CD14-positive monocyte (primary cell): ENCODE measurements around the gene SMARCB1. TPM values are rescaled to one million over a fixed set of nuclear protein-coding genes. Genes with fewer than 3 reads are reported as not detected.

Experiments
- DNase-seq, 3 donors: peaks; one replicate each; pipeline ENCODE4 v3.0.0-alpha.2; 2011 to 2022
- H2AFZ ChIP-seq: 2 replicates; pipeline ENCODE4 v1.6.0; 2012; ENCODE audit warnings: mild to moderate bottlenecking, low read depth, low read length, inconsistent platforms; ENCODE audit not compliant: insufficient read depth, poor library complexity, severe bottlenecking
- H3K27ac ChIP-seq, 2 donors: 1 replicate in 1 of 2; 2 replicates in 1 of 2; pipeline ENCODE4 v1.5.1; 2012 to 2013; ENCODE audit warnings: low read length in 2 of 2, control low read depth in 1 of 2, inconsistent platforms in 1 of 2, low read depth in 1 of 2, mild to moderate bottlenecking in 1 of 2
- H3K27me3 ChIP-seq, 2 donors: one replicate each; pipeline versions ENCODE4 v1.6.0 to v1.6.1; 2011 to 2013; ENCODE audit warnings: low read length in 2 of 2; ENCODE audit not compliant: control insufficient read depth in 2 of 2, insufficient read depth in 2 of 2
- H3K36me3 ChIP-seq, 2 donors: replicated peaks in 1 of 2; 1 replicate in 1 of 2; 2 replicates in 1 of 2; pipeline versions ENCODE4 v1.5.1 to v1.6.1; 2012 to 2013; ENCODE audit warnings: low read length in 2 of 2, control low read depth in 1 of 2, inconsistent platforms in 1 of 2, mild to moderate bottlenecking in 1 of 2; ENCODE audit not compliant: insufficient read depth in 2 of 2, control insufficient read depth in 1 of 2
- H3K4me1 ChIP-seq, 2 donors: 1 replicate in 1 of 2; 2 replicates in 1 of 2; pipeline versions ENCODE4 v1.5.1 to v1.6.1; 2012 to 2013; ENCODE audit warnings: low read length in 2 of 2, control low read depth in 1 of 2, inconsistent platforms in 1 of 2, mild to moderate bottlenecking in 1 of 2, moderate library complexity in 1 of 2; ENCODE audit not compliant: insufficient read depth in 2 of 2, control insufficient read depth in 1 of 2
- H3K4me2 ChIP-seq: replicated peaks from 2 replicates; pipeline ENCODE3; 2012; ENCODE audit warnings: low read length, moderate library complexity, mild to moderate bottlenecking; ENCODE audit not compliant: poor library complexity, severe bottlenecking; ENCODE audit errors: extremely low read depth
- H3K4me3 ChIP-seq, 3 experiments: fragments of 200-600 bp in 1 of 3; sonication (generic) in 1 of 3; replicated peaks in 1 of 3; 1 replicate in 2 of 3; 2 replicates in 1 of 3; pipeline ENCODE4 v1.5.1; 2011 to 2013; ENCODE audit warnings: low read length in 3 of 3, mild to moderate bottlenecking in 3 of 3, control low read depth in 2 of 3, low read depth in 2 of 3, inconsistent platforms in 1 of 3, moderate library complexity in 1 of 3
- H3K79me2 ChIP-seq: 2 replicates; pipeline ENCODE4 v1.6.0; 2012; ENCODE audit warnings: mild to moderate bottlenecking, control low read depth, inconsistent platforms, low read length, moderate library complexity; ENCODE audit not compliant: insufficient read depth
- H3K9ac ChIP-seq: 2 replicates; pipeline ENCODE4 v1.6.0; 2017; ENCODE audit warnings: low read length, mild to moderate bottlenecking; ENCODE audit not compliant: insufficient read depth, poor library complexity, severe bottlenecking
- H3K9me3 ChIP-seq, 2 donors: replicated peaks in 1 of 2; 1 replicate in 1 of 2; 2 replicates in 1 of 2; pipeline versions ENCODE4 v1.5.1 to v1.6.1; 2012 to 2013; ENCODE audit warnings: low read length in 2 of 2, control low read depth in 1 of 2; ENCODE audit not compliant: control insufficient read depth in 1 of 2, insufficient read depth in 1 of 2
- H4K20me1 ChIP-seq: 2 replicates; pipeline ENCODE4 v1.6.0; 2012; ENCODE audit warnings: mild to moderate bottlenecking, low read length, control low read depth, moderate library complexity; ENCODE audit not compliant: insufficient read depth
- H3K27ac Mint-ChIP-seq, 7 donors: one replicate each; pipeline ENCODE4 v1.8.0; 2020; ENCODE audit warnings: mild to moderate bottlenecking in 7 of 7, mixed read lengths in 7 of 7, moderate library complexity in 6 of 7, inconsistent platforms in 2 of 7
- H3K27me3 Mint-ChIP-seq, 3 donors: one replicate each; pipeline ENCODE4 v1.8.0; 2021 to 2022; ENCODE audit warnings: low read depth in 3 of 3, mild to moderate bottlenecking in 3 of 3, mixed read lengths in 3 of 3, moderate library complexity in 3 of 3, inconsistent platforms in 1 of 3
- H3K36me3 Mint-ChIP-seq, 2 donors: one replicate each; pipeline ENCODE4 v1.8.0; 2020; ENCODE audit warnings: mixed read lengths in 2 of 2, inconsistent platforms in 1 of 2, mild to moderate bottlenecking in 1 of 2
- H3K4me1 Mint-ChIP-seq: one replicate; pipeline ENCODE4 v1.8.0; 2020; ENCODE audit warnings: mild to moderate bottlenecking, mixed read lengths
- H3K4me3 Mint-ChIP-seq, 2 donors: one replicate each; pipeline ENCODE4 v1.8.0; 2020; ENCODE audit warnings: mild to moderate bottlenecking in 2 of 2, mixed read lengths in 2 of 2, moderate library complexity in 1 of 2
- H3K9me3 Mint-ChIP-seq, 7 donors: one replicate each; pipeline ENCODE4 v1.8.0; 2020 to 2022; ENCODE audit warnings: mixed read lengths in 7 of 7, mild to moderate bottlenecking in 6 of 7, moderate library complexity in 6 of 7, inconsistent platforms in 2 of 7
- CTCF ChIP-seq: fragments of 200-600 bp; IDR thresholded peaks from one replicate; pipeline ENCODE4 v1.8.0; 2022; ENCODE audit warnings: antibody characterized with exemption, mild to moderate bottlenecking
- WGBS: methylation state at CpG from one replicate; pipeline ENCODE4 v1.1.5; 2013; ENCODE audit warnings: missing lambda C conversion rate; ENCODE audit not compliant: insufficient coverage; 5-methylcytosine and 5-hydroxymethylcytosine counted together
- intact Hi-C, 2 donors: fragments of 100-400 bp; cut with micrococcal nuclease; formaldehyde crosslinking; loops; one replicate each; pipeline versions ENCODE4 v1.15.0 to v1.15.1; 2023
- polyA plus RNA-seq, 3 donors: library from polyadenylated mRNA; depleted of rRNA in 1 of 3; unstranded in 2 of 3; stranded (reverse) in 1 of 3; fragments of 300-500 nt in 2 of 3; fragments of >200 nt in 1 of 3; fragmentation: Illumina TruSeq in 2 of 3; gene quantifications; 1 replicate in 2 of 3; 2 replicates in 1 of 3; pipeline ENCODE4 v1.2.3, GENCODE V29; 2012 to 2021

SMARCB1 gene
- polyA plus RNA-seq, 3 donors, result 30.3 to 71.8 (median 31.5) TPM

DNA sequence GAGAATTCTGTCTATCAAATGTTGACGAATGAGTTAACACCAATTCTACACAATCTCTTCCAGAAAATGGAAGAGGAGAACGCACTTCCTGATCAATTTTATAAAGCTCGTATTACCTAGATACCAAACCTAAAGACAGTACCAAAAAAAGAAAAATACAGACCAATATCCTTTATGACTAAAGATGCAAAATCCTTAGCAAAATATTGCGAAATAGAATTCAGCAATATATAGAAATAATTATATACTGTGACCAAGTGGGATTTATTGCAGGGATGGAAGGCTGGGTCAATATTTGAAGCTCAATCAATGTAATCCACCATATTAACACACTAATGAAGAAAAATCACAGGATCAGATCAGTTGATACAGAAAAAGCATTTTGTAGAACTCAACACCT is 25.6 kb downstream of the SMARCB1 start:
- 100% methylated on average over 1 of the region's 4 CpGs for WGBS
- no peaks in the 10 kb centered on the region for H3K4me1 ChIP-seq
- H3K36me3 Mint-ChIP-seq, result peaks cover 51 to 92% of the 10 kb centered on the region in 2 donors
- no peaks in the 10 kb centered on the region for H3K9me3 ChIP-seq
- DNase-seq, result no peak
- no peak overlapping the region for H3K27ac Mint-ChIP-seq
- H3K27ac ChIP-seq, result no peak overlapping the region
- H3K79me2 ChIP-seq, result no peaks in the 10 kb centered on the region
- no peak overlapping the region for H3K9ac ChIP-seq
- H3K4me3 Mint-ChIP-seq, result no peak overlapping the region
- H3K27me3 ChIP-seq, result no peaks in the 10 kb centered on the region
- peaks cover 49 to 76% of the 10 kb centered on the region in 2 donors for H3K36me3 ChIP-seq
- no peak overlapping the region for H2AFZ ChIP-seq
- no peak for TF ChIP-seq CTCF
- H3K4me1 Mint-ChIP-seq, result no peaks in the 10 kb centered on the region
- no peak overlapping the region for H3K4me3 ChIP-seq
- no peak overlapping the region for H3K4me2 ChIP-seq
- H3K9me3 Mint-ChIP-seq, result peaks cover 0 to 2% (median 0%) of the 10 kb centered on the region in 7 donors
- no peaks in the 10 kb centered on the region for H4K20me1 ChIP-seq
- intact Hi-C loops, result no loop called here
- H3K27me3 Mint-ChIP-seq, result no peaks in the 10 kb centered on the region

GRCh38 chr22:23815541-23816155 is 28.9 kb downstream of the SMARCB1 start:
- no peak for TF ChIP-seq CTCF
- H3K4me1 ChIP-seq, result peaks cover 4 to 5% of the 10 kb centered on the region in 2 donors
- no peak overlapping the region for H3K4me2 ChIP-seq
- 84% methylated on average over 8 of the region's 10 CpGs for WGBS
- peaks cover 48 to 95% of the 10 kb centered on the region in 2 donors for H3K36me3 ChIP-seq
- H3K36me3 Mint-ChIP-seq, result peaks cover 68 to 93% of the 10 kb centered on the region in 2 donors
- intact Hi-C loops, result no loop called here
- H3K27ac ChIP-seq, result no peak overlapping the region
- H3K27ac Mint-ChIP-seq, result peak overlapping the region in 1 of 7 donors; percentile 36
- H3K27me3 ChIP-seq, result no peaks in the 10 kb centered on the region
- H4K20me1 ChIP-seq, result no peaks in the 10 kb centered on the region
- H3K9ac ChIP-seq, result no peak overlapping the region
- no peak overlapping the region for H3K4me3 Mint-ChIP-seq
- no peaks in the 10 kb centered on the region for H3K27me3 Mint-ChIP-seq
- no peaks in the 10 kb centered on the region for H3K79me2 ChIP-seq
- peaks cover 8% of the 10 kb centered on the region for H3K4me1 Mint-ChIP-seq
- H3K4me3 ChIP-seq, result no peak overlapping the region
- no peaks in the 10 kb centered on the region for H3K9me3 ChIP-seq
- H2AFZ ChIP-seq, result no peak overlapping the region
- peaks cover 0 to 2% (median 0%) of the 10 kb centered on the region in 7 donors for H3K9me3 Mint-ChIP-seq
- DNase-seq, result no peak
